ENCODE measurements around the gene TSPAN14.

Gene TSPAN14

GRCh38 chr10:80425901-80426300 is 28.2 kb upstream of the TSPAN14 start:
- no peak for DNase-seq

DNA sequence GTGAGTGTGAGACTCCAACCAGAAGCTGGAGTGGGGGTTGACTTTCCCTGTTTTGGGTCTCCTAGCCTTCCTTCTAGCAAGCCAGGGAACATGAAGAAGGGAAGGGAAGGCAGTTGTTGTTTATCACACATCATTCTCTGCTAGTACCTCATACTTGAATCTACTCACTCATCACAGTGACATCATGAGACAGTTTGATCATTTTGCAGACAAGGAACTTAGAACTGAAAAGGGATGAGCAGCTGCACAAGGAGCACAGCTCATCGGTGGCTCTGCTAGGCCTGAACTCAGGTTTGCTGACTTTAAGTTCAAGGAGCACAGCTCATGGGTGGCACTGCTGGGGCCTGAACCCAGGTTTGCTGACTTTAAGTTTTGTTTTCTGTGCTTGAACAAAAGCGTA is 26.6 kb upstream of the TSPAN14 start:
- DNase-seq = no peak

- DNase-seq = no peak
Measured at GRCh38 chr10:80429521-80429973, 24.6 kb upstream of the TSPAN14 start.

- DNase-seq = no peak
Measured at GRCh38 chr10:80433134-80433533, 21.0 kb upstream of the TSPAN14 start.

DNA sequence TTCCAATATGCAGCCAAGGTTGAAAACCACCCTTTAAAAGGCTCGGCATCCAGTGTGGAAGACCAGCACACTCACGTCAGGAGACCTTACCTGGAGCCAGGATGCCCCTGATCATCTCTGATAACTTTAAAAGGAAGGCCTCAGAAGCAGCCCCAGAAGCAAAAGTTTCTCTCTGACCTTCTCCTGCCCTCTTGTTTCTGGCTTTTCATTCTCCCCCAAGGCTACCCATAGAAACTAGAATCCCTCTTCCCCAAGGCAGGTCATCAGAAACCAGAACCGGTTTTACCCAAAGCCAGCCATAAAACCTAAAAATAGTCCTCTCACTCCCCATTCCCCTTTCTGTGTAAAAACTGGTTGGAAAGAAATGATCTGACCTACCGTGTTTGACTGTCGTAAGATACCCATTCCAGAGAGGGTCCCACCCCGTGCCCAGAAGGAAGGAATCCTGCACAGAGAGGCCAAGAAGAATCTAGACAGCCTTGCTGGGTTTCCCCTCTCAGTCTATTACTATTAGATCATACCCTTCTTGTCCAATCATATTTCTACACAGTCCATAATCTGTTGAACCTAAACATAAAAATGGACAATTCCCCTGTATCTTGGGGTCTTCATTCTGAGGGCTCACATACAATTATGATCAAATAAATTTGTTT is 17.5 kb upstream of the TSPAN14 start:
- no peak for DNase-seq

DNA sequence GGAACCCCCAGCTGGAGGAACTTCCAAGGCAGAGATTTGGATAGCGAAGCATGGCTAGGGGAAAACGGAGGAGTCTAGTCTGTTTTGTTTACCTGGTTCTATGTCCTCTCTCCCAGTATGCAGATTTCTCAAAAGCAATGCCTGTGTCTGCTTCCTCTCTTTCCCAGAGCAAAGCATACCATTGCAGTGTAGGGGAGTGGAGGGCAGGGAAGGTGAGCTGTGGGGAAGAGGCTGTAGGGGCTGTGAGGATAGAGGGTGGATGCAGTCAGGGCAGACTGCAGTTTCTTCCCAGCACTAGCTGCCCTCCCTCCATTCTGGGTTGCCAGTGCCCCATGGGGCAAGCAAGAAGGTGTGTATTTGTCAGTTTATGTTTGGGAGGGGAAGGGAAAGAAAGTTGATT is 16.9 kb upstream of the TSPAN14 start:
- no peak for DNase-seq

DNA sequence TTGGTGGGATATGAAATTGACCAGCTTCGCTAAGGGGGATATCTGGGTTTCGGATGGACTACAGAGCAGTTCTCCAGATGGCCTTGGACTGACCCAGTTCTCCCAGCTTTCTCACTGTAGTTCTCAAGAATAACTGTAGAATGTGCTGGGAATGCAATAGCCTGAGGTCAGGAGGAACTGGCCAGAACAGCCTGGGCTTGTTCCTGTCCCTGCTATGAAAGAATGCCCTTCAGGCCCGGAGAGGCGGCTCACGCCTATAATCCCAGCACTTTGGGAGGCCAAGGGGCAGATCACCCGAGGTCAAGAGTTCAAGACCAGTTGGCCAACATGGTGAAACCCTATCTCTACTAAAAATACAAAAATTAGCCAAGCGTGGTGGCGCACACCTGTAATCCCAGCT is 12.3 kb upstream of the TSPAN14 start:
- no peak for DNase-seq

- DNase-seq = no peak
Measured at GRCh38 chr10:80442879-80443278, 11.2 kb upstream of the TSPAN14 start.

GRCh38 chr10:80443531-80443974 is 10.6 kb upstream of the TSPAN14 start:
- DNase-seq = no peak

GRCh38 chr10:80444124-80444523 is 10.0 kb upstream of the TSPAN14 start:
- no peak for DNase-seq

- DNase-seq = no peak
Measured at GRCh38 chr10:80444646-80445319, 9.3 kb upstream of the TSPAN14 start.

- DNase-seq = no peak
Measured at GRCh38 chr10:80447436-80448190, 6.5 kb upstream of the TSPAN14 start.

DNA sequence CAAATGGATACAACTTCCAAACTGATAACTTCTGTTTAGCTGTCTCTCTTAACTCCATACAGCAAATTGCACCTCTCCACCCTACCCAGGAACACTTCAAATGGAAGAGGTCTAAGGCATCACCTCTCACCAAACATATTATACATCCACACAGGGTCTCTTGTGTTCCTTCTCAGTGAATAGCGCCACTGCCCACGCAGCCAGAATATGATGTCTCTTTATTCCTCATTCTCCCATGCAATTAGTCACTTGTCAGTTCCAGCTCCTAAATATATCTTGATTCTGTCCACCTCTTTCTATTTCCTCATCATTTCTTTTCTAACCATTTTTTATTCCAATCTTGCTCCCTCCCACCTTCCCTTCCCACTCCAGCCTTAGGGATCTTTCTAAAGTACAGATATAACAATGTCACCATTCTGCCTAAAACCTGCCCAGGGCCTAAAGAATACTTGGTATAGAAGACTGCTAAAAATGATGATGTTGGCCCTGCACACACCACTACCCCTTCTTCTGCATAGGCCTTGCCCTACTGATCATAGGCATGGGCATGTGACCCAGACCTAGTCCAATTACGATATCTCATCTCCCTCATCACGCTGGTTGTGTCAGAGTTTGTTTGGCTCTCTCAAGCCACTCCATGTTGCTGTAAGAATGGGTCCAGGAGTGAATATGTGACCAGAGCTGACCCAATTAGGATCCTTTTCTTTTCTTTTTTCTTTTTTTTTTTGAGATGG is 5.7 kb upstream of the TSPAN14 start:
- no peak for DNase-seq

DNA sequence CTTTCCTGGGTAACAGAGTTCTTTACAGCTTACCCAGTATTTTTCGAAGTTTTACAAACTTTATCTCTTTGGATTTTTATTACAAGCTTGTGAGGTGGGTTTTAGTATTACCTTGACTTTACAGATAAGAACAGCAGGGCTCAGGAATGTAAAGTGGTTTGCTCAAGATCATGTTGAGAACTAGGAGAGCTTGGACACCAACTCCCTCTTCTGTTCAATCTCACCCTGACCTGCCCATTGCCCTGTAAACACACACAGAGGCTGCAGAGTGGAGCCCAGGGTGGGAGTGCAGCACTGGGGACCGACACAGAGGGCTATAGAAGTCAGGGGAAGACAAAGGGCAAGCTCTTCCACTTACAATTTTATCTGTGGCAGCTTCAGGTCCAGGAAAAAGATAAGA is 4.6 kb upstream of the TSPAN14 start:
- no peak for DNase-seq

DNA sequence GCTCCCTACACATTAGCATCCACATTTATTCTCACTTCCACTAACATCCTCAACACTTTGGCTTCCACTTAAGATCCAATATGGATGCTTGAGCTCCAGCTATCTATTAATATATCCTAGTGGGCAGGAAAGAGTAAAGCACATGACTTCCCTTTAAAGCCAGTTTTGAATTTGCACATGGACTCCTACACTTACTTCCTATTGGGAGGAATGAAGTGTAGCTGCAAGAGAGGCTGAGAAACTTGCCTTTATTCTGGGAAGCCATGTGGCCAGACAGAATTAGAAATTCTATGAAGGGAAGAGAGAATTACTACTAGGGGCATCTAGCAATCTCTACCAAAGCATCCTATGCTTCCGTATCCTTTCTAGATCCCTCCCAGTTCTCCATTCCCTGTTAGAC is 3.0 kb upstream of the TSPAN14 start:
- DNase-seq = no peak

GRCh38 chr10:80452069-80452468 is 2.0 kb upstream of the TSPAN14 start:
- no peak for DNase-seq

- DNase-seq = no peak
Measured at GRCh38 chr10:80452640-80453039, 1.5 kb upstream of the TSPAN14 start.

DNA sequence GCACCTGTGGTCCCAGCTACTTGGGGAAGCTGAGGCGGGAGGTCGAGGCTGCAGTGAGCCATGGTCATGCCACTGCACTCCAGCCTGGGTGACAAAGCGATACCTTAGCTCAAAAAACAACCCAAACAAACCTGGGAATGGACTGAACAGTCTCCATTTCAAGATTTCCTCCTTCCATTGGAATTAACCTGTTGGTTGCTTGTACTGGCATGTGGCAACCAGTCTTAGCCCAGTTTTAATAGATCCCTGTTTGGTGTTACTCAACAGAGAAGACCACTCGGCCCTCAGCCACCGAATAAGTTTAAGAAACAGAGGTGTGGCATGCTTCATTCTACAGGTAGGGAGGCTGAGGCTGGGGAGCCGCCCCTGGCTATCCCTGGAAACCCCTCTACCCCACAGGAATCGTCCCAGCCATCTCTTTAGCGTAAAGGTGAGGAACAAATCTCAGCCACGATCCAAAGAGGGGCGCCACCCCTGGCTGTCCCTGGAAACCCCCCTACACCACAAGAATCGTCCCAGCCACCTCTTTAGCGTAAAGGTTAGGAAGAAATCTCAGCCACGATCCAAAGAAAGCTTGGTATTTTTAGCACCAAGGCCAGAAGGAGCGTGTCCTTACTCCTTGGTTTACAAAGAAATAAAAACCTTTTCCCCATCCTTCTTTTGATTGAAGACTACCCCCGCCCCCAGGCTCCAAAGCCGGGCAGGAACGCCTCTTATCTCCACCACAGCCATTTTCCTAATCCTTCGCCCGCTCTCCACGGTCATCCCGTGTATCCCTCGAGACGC is 861 bp upstream of the TSPAN14 start:
- DNase-seq = no peak

DNA sequence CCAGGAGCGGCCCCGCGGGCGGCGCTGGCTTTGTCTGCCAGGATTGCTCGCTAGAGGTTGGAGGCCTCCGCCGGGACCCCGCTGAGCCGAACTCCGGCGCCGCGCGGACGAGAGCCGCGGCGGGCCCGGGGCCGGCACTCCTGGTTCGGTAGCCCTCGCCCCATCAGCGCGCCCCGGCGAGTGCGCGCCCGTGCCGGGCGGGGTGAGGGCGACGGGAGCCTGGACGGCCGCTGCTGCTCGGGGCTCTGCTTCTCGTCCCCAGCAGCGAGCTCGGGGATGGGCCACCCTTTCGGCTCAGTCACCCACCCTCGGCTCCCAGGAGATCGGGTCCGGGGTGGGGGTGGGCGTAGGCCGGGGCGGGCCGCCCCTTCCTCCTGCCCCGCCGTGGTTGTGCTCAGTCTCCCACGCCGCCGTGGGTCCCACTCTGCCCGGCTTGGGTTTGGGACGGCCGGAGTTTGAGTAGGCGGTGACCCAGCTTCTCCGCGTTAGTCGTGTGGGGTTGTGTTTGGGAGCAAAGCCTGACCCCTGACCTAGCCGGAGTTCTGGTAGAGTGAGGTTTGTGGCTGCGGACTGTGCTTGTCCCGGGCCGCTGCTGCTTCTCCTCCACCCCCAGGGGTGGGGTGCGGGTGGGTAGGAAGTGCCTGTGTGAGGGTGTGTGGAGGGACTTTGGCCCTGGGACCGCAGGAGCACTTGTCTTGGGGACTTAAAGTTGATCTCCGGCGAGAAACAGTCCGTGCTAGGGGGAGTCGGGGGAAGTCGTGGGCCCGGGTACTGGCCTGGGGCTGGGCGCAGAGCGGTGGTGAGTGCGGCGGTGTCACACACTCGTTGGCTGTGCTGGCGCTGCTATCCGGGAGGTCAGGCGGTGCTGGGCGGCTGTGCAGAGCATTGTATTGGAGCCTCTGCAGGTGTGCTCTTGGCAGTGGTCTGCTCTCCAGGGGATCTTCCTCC is 677 bp downstream of the TSPAN14 start:
- DNase-seq = no peak

GRCh38 chr10:80455461-80456349 is 1.6 kb downstream of the TSPAN14 start:
- no peak for DNase-seq

Data from NCI-H510A (cell line).